Hematopoietic multipotent progenitor cell (in vitro differentiated cells): ENCODE results near the gene TMEM238. TPM values are rescaled to one million over a fixed set of nuclear protein-coding genes. Genes with fewer than 3 reads are reported as not detected.

Experiments used
- DNase-seq, 3 donors: peaks; one replicate each; pipeline ENCODE4 v3.0.0-alpha.2; 2011 to 2015; ENCODE audit warnings: low read depth in 2 of 3, low spot score in 2 of 3
- total RNA-seq: library from RNA; depleted of rRNA; stranded (reverse); fragments of >200 nt; gene quantifications from one replicate; pipeline ENCODE4 v1.2.3, GENCODE V29; 2012

The TMEM238 gene
- total RNA-seq, 1 donor, result 2.7 TPM

- no peak for DNase-seq
Measured at GRCh38 chr19:55360902-55361301, 23.2 kb downstream of the TMEM238 start.

- DNase-seq, result no peak
Measured at GRCh38 chr19:55358943-55359908, 24.9 kb downstream of the TMEM238 start.

- DNase-seq, result no peak
Measured at GRCh38 chr19:55358493-55358892, 25.6 kb downstream of the TMEM238 start.

- peak in 2 of 3 donors; percentile 20 to 39 for DNase-seq
Measured at GRCh38 chr19:55355213-55355821, 28.8 kb downstream of the TMEM238 start.

GRCh38 chr19:55354698-55355212 is 29.3 kb downstream of the TMEM238 start, which contains the start of gene COX6B2:
Gene COX6B2 (minus strand): TSS chr19:55354719. CDS start chr19:55354521, 198 bp downstream.
- peak in 1 of 3 donors; percentile 25 for DNase-seq

- DNase-seq, result peak; percentile 52 to 68 (median 63)
Measured at GRCh38 chr19:55353803-55354697, 30.0 kb downstream of the TMEM238 start.

- no peak for DNase-seq
Measured at GRCh38 chr19:55353356-55353802, 30.7 kb downstream of the TMEM238 start.

GRCh38 chr19:55352549-55353145 is 31.4 kb downstream of the TMEM238 start:
- DNase-seq, result no peak

- no peak for DNase-seq
Measured at GRCh38 chr19:55352040-55352439, 32.1 kb downstream of the TMEM238 start.

- DNase-seq, result no peak
Measured at GRCh38 chr19:55350620-55351315, 33.3 kb downstream of the TMEM238 start.

- DNase-seq, result no peak
Measured at GRCh38 chr19:55348317-55349034, 35.6 kb downstream of the TMEM238 start.

- no peak for DNase-seq
Measured at GRCh38 chr19:55347442-55348009, 36.6 kb downstream of the TMEM238 start.

- no peak for DNase-seq
Measured at GRCh38 chr19:55346725-55347441, 37.2 kb downstream of the TMEM238 start.

- DNase-seq, result no peak
Measured at GRCh38 chr19:55345818-55346724, 38.0 kb downstream of the TMEM238 start.

- no peak for DNase-seq
Measured at GRCh38 chr19:55345101-55345817, 38.8 kb downstream of the TMEM238 start.

GRCh38 chr19:55344444-55344843 is 39.6 kb downstream of the TMEM238 start:
- DNase-seq, result no peak
